Measurements from ENCODE around the gene KIF3A. TPM values are rescaled to one million over a fixed set of nuclear protein-coding genes. Genes with fewer than 3 reads are reported as not detected.

Gene KIF3A
- total RNA-seq, 1 donor from 2014 or later = 15.3 TPM

DNA sequence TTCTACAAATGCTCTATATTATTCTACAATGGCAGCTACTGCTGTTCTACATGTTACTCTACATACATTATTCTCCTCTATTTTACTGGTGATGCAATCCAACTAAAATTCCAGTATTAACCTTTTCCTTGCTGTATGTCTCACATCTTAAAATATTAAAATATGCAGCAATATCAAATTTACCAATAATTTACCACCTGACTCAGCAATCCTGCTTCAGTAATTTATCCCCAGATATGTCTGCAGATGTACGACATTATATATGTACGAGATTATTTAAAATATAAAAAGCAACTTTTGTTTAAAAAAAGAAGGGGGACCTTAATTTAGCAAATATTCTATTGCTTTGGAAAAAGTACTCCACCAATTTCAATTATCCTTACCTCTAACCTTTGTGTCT is 11.6 kb downstream of the KIF3A start:
- DNase-seq (ENCODE audit: extremely low spot score, unreplicated experiment) = no peak
- H3K27me3 Mint-ChIP-seq (ENCODE audit: unreplicated experiment) = no peaks in the 10 kb centered on the region

DNA sequence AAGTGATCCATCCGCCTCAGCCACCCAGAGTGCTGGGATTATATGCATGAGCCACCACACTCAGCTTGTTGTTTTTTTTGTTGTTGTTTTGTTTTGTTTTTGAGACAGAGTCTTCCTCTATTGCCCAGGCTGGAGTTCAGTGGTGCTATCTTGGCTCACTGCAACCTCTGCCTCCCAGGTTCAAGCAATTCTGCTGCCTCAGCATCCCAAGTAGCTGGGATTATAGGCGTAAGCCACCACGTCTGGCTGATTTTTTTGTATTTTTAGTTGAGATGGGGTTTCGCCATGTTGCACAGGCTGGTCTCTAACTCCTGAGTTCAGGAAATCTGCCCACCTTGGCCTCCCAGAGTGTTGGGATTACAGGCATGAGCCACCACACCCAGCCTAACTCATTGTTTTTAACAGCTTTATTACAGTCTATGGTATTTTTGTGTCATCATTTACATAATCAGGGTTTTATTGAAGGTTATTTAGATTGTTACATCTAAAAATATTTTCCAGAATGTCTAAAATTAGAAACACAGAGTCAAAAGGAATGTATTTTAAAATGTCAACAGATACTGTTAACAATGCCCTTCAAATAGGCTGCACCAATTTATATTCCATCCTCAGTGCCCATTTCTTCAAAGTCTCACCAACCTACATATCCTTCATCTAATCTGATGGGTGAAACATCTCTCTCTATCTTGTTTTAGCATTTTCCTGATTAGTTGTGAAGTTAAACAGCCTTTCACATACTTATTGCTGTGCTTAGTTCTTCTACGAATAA is 18.6 kb downstream of the KIF3A start:
- Mint-ChIP-seq H3K4me3 (ENCODE audit: unreplicated experiment) (no peak overlapping the region), H3K4me1 (ENCODE audit: unreplicated experiment) (no peaks in the 10 kb centered on the region), H3K9me3 (ENCODE audit: unreplicated experiment) (no peaks in the 10 kb centered on the region), H3K36me3 (ENCODE audit: unreplicated experiment) (peaks cover 30% of the 10 kb centered on the region), H3K27me3 (ENCODE audit: unreplicated experiment) (no peaks in the 10 kb centered on the region), H3K27ac (ENCODE audit: unreplicated experiment) (no peak overlapping the region)
- no peak for DNase-seq (ENCODE audit: extremely low spot score, unreplicated experiment)
- TF ChIP-seq, protein P1, sequence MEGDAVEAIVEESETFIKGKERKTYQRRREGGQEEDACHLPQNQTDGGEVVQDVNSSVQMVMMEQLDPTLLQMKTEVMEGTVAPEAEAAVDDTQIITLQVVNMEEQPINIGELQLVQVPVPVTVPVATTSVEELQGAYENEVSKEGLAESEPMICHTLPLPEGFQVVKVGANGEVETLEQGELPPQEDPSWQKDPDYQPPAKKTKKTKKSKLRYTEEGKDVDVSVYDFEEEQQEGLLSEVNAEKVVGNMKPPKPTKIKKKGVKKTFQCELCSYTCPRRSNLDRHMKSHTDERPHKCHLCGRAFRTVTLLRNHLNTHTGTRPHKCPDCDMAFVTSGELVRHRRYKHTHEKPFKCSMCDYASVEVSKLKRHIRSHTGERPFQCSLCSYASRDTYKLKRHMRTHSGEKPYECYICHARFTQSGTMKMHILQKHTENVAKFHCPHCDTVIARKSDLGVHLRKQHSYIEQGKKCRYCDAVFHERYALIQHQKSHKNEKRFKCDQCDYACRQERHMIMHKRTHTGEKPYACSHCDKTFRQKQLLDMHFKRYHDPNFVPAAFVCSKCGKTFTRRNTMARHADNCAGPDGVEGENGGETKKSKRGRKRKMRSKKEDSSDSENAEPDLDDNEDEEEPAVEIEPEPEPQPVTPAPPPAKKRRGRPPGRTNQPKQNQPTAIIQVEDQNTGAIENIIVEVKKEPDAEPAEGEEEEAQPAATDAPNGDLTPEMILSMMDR (IDR thresholded peaks at IDR 0.05) = no peak

More for the DNA sequence above, 11.6 kb downstream of the KIF3A start:
- TF ChIP-seq, protein P1 (IDR thresholded peaks at IDR 0.05) = no peak
- H3K4me1 Mint-ChIP-seq (ENCODE audit: unreplicated experiment) = no peaks in the 10 kb centered on the region
- H3K4me3 Mint-ChIP-seq (ENCODE audit: unreplicated experiment) = no peak overlapping the region
- H3K36me3 Mint-ChIP-seq (ENCODE audit: unreplicated experiment) = peaks cover 33% of the 10 kb centered on the region
- no peaks in the 10 kb centered on the region for H3K9me3 Mint-ChIP-seq (ENCODE audit: unreplicated experiment)
- H3K27ac Mint-ChIP-seq (ENCODE audit: unreplicated experiment) = no peak overlapping the region

DNA sequence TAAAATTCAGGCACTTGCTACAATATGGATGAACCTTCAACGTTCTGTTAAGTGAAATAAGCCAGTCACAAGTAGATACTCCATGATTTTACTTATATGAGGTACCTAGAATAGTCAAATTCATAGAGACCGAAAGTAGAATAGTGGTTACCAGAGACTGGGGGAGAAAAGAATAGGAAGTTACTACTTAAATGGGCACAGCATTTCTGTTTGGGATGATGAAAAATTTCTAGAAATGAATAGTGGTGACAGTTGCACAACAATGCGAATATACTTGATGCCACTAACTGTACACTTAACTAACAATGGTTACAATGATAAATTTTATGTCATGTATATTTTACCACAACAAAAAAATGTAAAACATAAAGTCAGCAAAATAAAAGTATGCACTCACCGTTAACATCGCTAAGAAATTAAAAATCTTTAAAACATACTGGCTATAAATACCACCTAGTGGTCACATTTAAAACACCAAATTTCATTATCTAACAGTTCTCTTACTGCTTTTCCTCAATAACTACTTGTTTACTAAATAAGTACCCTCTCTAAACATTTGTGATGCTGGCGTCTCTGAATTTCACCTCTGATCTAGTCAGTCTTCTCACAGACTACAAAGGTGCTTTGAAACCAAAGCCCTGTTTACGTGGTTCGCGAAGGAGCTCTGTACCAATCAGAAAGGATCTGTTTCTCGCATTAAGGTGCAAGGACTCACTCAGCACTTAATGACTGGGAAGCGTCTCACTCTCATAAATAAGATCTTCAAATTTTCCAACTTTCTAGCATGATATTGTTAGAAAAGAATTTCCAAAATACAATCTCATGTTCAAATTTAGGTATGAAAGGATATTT is 22.7 kb downstream of the KIF3A start:
- Mint-ChIP-seq H3K27ac (ENCODE audit: unreplicated experiment) (no peak overlapping the region), H3K27me3 (ENCODE audit: unreplicated experiment) (no peaks in the 10 kb centered on the region), H3K4me3 (ENCODE audit: unreplicated experiment) (no peak overlapping the region), H3K36me3 (ENCODE audit: unreplicated experiment) (peaks cover 24% of the 10 kb centered on the region), H3K4me1 (ENCODE audit: unreplicated experiment) (no peaks in the 10 kb centered on the region), H3K9me3 (ENCODE audit: unreplicated experiment) (no peaks in the 10 kb centered on the region)
- no peak for DNase-seq (ENCODE audit: extremely low spot score, unreplicated experiment)
- TF ChIP-seq, protein P1 (IDR thresholded peaks at IDR 0.05) = peak; percentile 61

DNA sequence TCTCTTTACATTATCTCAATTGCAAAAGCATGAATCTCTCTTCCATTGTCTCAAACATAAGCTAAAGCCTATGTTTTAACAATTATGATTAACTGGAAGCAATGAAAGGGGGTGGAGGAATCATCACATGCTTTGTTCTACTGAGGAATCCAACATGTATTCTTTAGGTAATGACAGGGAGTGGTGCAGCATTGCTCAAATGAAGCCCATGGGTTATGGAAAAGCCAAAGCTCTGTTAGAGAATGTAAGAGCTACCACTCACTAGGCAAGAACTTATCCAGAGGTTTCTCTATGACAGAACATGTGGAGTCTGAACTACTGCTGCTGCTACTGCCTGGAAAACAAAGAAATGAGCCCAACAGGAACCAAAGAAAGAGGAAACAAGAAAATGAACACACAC is 28.7 kb downstream of the KIF3A start:
- TF ChIP-seq, protein P1 (IDR thresholded peaks at IDR 0.05) = no peak
- Mint-ChIP-seq H3K36me3 (ENCODE audit: unreplicated experiment) (peaks cover 23% of the 10 kb centered on the region), H3K4me1 (ENCODE audit: unreplicated experiment) (no peaks in the 10 kb centered on the region), H3K9me3 (ENCODE audit: unreplicated experiment) (no peaks in the 10 kb centered on the region), H3K27me3 (ENCODE audit: unreplicated experiment) (no peaks in the 10 kb centered on the region), H3K4me3 (ENCODE audit: unreplicated experiment) (no peak overlapping the region), H3K27ac (ENCODE audit: unreplicated experiment) (no peak overlapping the region)
- DNase-seq (ENCODE audit: extremely low spot score, unreplicated experiment) = no peak

DNA sequence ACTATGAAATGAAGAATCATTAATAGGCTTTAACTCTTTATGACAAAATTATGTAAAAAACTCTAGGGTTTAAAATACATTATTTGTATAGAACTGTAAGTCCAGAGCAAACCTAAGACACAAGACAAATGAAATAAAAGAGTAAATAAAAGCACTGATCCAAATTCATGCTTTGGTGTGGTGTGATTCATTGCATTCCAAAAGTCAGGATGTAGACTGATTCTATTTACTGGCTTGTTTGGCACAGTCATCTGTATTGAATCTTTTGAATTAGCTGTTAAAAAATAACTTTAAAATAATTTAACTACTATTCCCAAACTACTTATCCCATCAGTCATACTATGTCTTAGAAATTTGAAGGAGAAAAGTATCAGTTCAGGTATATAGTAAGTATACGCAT is 32.5 kb downstream of the KIF3A start:
- Mint-ChIP-seq H3K4me1 (ENCODE audit: unreplicated experiment) (no peaks in the 10 kb centered on the region), H3K9me3 (ENCODE audit: unreplicated experiment) (no peaks in the 10 kb centered on the region), H3K27ac (ENCODE audit: unreplicated experiment) (no peak overlapping the region), H3K27me3 (ENCODE audit: unreplicated experiment) (no peaks in the 10 kb centered on the region), H3K36me3 (ENCODE audit: unreplicated experiment) (peaks cover 41% of the 10 kb centered on the region), H3K4me3 (ENCODE audit: unreplicated experiment) (no peak overlapping the region)
- DNase-seq (ENCODE audit: extremely low spot score, unreplicated experiment) = no peak
- TF ChIP-seq, protein P1 (IDR thresholded peaks at IDR 0.05) = no peak

Data from osteocyte (in vitro differentiated cells).